ENCODE measurements around the gene PRKCB. TPM values are rescaled to one million over a fixed set of nuclear protein-coding genes. Genes with fewer than 3 reads are reported as not detected.

Gene PRKCB
- total RNA-seq, 1 donor from 2014 or later, result not detected

DNA sequence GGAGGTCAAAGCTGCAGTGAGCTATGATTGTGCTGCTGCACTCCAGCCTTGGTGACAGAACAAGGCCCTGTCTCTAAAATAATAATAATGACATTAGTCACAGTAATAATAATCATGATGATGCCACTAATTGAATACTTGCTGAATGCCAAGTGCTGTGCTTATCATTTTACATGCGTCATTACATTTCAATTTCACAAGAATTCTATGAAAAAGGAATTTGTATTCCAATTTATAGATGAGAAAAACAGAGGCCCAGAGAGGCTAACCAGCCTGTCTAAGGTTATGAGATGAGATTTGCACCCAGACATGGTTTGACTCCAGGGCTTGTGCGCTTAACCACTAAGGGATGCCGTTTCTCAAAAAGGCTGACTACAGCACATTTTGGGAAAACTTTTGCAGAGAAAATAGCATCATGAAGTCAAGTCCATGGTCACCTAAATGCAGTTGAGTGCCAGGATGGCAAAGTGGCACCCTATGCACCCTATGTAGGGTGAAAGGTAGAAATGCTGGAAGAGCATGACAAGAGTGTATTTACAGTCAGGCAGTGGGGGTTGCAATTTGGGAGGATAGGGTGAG, 276.0 kb downstream of the PRKCB start:
- Mint-ChIP-seq H3K27ac (ENCODE audit: unreplicated experiment) (no peak overlapping the region), H3K4me1 (ENCODE audit: unreplicated experiment) (no peaks in the 10 kb centered on the region), H3K27me3 (ENCODE audit: unreplicated experiment) (no peaks in the 10 kb centered on the region), H3K9me3 (ENCODE audit: unreplicated experiment) (peaks cover 19% of the 10 kb centered on the region), H3K4me3 (ENCODE audit: unreplicated experiment) (no peak overlapping the region), H3K36me3 (ENCODE audit: unreplicated experiment) (no peaks in the 10 kb centered on the region)
- DNase-seq (ENCODE audit: extremely low spot score, unreplicated experiment), result no peak
- TF ChIP-seq CTCF (IDR thresholded peaks at IDR 0.05), result no peak

- TF ChIP-seq CTCF (IDR thresholded peaks at IDR 0.05), result no peak
- H3K27me3 Mint-ChIP-seq (ENCODE audit: unreplicated experiment), result no peaks in the 10 kb centered on the region
- no peak for DNase-seq (ENCODE audit: extremely low spot score, unreplicated experiment)
- H3K27ac Mint-ChIP-seq (ENCODE audit: unreplicated experiment), result no peak overlapping the region
- peaks cover 19% of the 10 kb centered on the region for H3K9me3 Mint-ChIP-seq (ENCODE audit: unreplicated experiment)
- no peaks in the 10 kb centered on the region for H3K36me3 Mint-ChIP-seq (ENCODE audit: unreplicated experiment)
- no peak overlapping the region for H3K4me3 Mint-ChIP-seq (ENCODE audit: unreplicated experiment)
- H3K4me1 Mint-ChIP-seq (ENCODE audit: unreplicated experiment), result no peaks in the 10 kb centered on the region
Observed at GRCh38 chr16:24113115-24113745, 277.4 kb downstream of the PRKCB start.

- H3K4me3 Mint-ChIP-seq (ENCODE audit: unreplicated experiment), result no peak overlapping the region
- TF ChIP-seq CTCF (IDR thresholded peaks at IDR 0.05), result no peak
- no peaks in the 10 kb centered on the region for H3K27me3 Mint-ChIP-seq (ENCODE audit: unreplicated experiment)
- H3K9me3 Mint-ChIP-seq (ENCODE audit: unreplicated experiment), result peaks cover 19% of the 10 kb centered on the region
- no peak overlapping the region for H3K27ac Mint-ChIP-seq (ENCODE audit: unreplicated experiment)
- H3K4me1 Mint-ChIP-seq (ENCODE audit: unreplicated experiment), result no peaks in the 10 kb centered on the region
- DNase-seq (ENCODE audit: extremely low spot score, unreplicated experiment), result no peak
- no peaks in the 10 kb centered on the region for H3K36me3 Mint-ChIP-seq (ENCODE audit: unreplicated experiment)
Observed at GRCh38 chr16:24114876-24115275, 279.1 kb downstream of the PRKCB start.

GRCh38 chr16:24116046-24116776, 280.4 kb downstream of the PRKCB start:
- Mint-ChIP-seq H3K27me3 (ENCODE audit: unreplicated experiment) (no peaks in the 10 kb centered on the region), H3K4me3 (ENCODE audit: unreplicated experiment) (no peak overlapping the region), H3K27ac (ENCODE audit: unreplicated experiment) (no peak overlapping the region), H3K9me3 (ENCODE audit: unreplicated experiment) (peaks cover 15% of the 10 kb centered on the region), H3K4me1 (ENCODE audit: unreplicated experiment) (no peaks in the 10 kb centered on the region), H3K36me3 (ENCODE audit: unreplicated experiment) (no peaks in the 10 kb centered on the region)
- no peak for TF ChIP-seq CTCF (IDR thresholded peaks at IDR 0.05)
- no peak for DNase-seq (ENCODE audit: extremely low spot score, unreplicated experiment)

GRCh38 chr16:24116989-24117388, 281.2 kb downstream of the PRKCB start:
- no peak for TF ChIP-seq CTCF (IDR thresholded peaks at IDR 0.05)
- Mint-ChIP-seq H3K9me3 (ENCODE audit: unreplicated experiment) (peaks cover 13% of the 10 kb centered on the region), H3K27me3 (ENCODE audit: unreplicated experiment) (no peaks in the 10 kb centered on the region), H3K4me1 (ENCODE audit: unreplicated experiment) (no peaks in the 10 kb centered on the region), H3K4me3 (ENCODE audit: unreplicated experiment) (no peak overlapping the region), H3K27ac (ENCODE audit: unreplicated experiment) (no peak overlapping the region), H3K36me3 (ENCODE audit: unreplicated experiment) (no peaks in the 10 kb centered on the region)
- DNase-seq (ENCODE audit: extremely low spot score, unreplicated experiment), result no peak
